Vagina (tissue), 2 donors: ENCODE results near the gene SMARCD2.
"Not testable (repeated sequence)": the region's sequence is repeated elsewhere in the genome, so short reads cannot be mapped to it uniquely, and the experiment has no call there.

Experiments
- CTCF ChIP-seq, 3 experiments: fragments of 450-650 bp in 2 of 3; fragments of 200-600 bp in 1 of 3; sonication (generic) in 1 of 3; IDR thresholded peaks; one replicate each; pipeline ENCODE4 v1.5.1; 2017 to 2019; ENCODE audit warnings: antibody characterized with exemption in 3 of 3, mild to moderate bottlenecking in 2 of 3, moderate library complexity in 2 of 3
- POLR2A ChIP-seq, 2 donors: fragments of 450-650 bp; IDR thresholded peaks; one replicate each; pipeline ENCODE4 v1.6.1; 2017; ENCODE audit warnings: antibody characterized with exemption in 2 of 2, mild to moderate bottlenecking in 2 of 2, moderate library complexity in 2 of 2

GRCh38 chr17:63889026-63889848 lies 46.8 kb upstream of the SMARCD2 start:
- peak in 1 of 3 experiments; percentile 16 for TF ChIP-seq CTCF (IDR thresholded peaks at IDR 0.05)
- TF ChIP-seq POLR2A (IDR thresholded peaks at IDR 0.05), result not testable (repeated sequence)
